Measurements from ENCODE around the gene OR3A2.

GRCh38 chr17:3298260-3298659 is 87.8 kb downstream of the OR3A2 start, which contains the start of gene OR3A1:
- TF ChIP-seq, protein P1, sequence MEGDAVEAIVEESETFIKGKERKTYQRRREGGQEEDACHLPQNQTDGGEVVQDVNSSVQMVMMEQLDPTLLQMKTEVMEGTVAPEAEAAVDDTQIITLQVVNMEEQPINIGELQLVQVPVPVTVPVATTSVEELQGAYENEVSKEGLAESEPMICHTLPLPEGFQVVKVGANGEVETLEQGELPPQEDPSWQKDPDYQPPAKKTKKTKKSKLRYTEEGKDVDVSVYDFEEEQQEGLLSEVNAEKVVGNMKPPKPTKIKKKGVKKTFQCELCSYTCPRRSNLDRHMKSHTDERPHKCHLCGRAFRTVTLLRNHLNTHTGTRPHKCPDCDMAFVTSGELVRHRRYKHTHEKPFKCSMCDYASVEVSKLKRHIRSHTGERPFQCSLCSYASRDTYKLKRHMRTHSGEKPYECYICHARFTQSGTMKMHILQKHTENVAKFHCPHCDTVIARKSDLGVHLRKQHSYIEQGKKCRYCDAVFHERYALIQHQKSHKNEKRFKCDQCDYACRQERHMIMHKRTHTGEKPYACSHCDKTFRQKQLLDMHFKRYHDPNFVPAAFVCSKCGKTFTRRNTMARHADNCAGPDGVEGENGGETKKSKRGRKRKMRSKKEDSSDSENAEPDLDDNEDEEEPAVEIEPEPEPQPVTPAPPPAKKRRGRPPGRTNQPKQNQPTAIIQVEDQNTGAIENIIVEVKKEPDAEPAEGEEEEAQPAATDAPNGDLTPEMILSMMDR (IDR thresholded peaks at IDR 0.05): no peak
- no peak for TF ChIP-seq POLR2A (IDR thresholded peaks at IDR 0.05)
